B cell (primary cell): ENCODE results near the gene BNIPL. TPM values are rescaled to one million over a fixed set of nuclear protein-coding genes. Genes with fewer than 3 reads are reported as not detected.

Experiments
- ATAC-seq: fragments of 200-7000 bp; cut with Tn5 transposase; one replicate; pipeline ENCODE4 v1.10.0; 2021; ENCODE audit warnings: low read depth, mild to moderate bottlenecking, moderate number of reproducible peaks, moderate library complexity
- CTCF ChIA-PET: fragments of 350-600 bp; sonication (Branson Sonifier 250); formaldehyde crosslinking; loops from one replicate; lab custom pipeline; 2021; ENCODE audit warnings: antibody characterized with exemption, inconsistent platforms; lab: Charles Lee
- POLR2A ChIA-PET: fragments of 350-600 bp; sonication (Branson Sonifier 250); formaldehyde crosslinking; loops from one replicate; lab custom pipeline; 2021; ENCODE audit warnings: antibody characterized with exemption; lab: Charles Lee
- DNase-seq: peaks from one replicate; pipeline ENCODE4 v3.0.0; 2013
- H2AFZ ChIP-seq: 2 replicates; pipeline ENCODE4 v1.6.1; 2012; ENCODE audit warnings: mild to moderate bottlenecking, low read depth, low read length; ENCODE audit not compliant: insufficient read depth, poor library complexity, severe bottlenecking
- H3K27ac ChIP-seq, 2 donors: 1 replicate in 1 of 2; 2 replicates in 1 of 2; pipeline ENCODE4 v1.5.1; 2012 to 2013; ENCODE audit warnings: low read length in 2 of 2, mild to moderate bottlenecking in 2 of 2, moderate library complexity in 1 of 2
- H3K27me3 ChIP-seq, 4 experiments: fragments of 200-600 bp in 1 of 4; sonication (generic) in 1 of 4; replicated peaks in 1 of 4; 1 replicate in 2 of 4; 2 replicates in 2 of 4; pipeline versions ENCODE4 v1.6.1 to v1.7.0; 2013 to 2016; ENCODE audit warnings: low read length in 3 of 4, mild to moderate bottlenecking in 2 of 4, mixed read lengths in 1 of 4, moderate library complexity in 1 of 4; ENCODE audit not compliant: insufficient read depth in 4 of 4, control insufficient read depth in 3 of 4; ENCODE audit errors: control extremely low read depth in 1 of 4
- H3K36me3 ChIP-seq, 2 experiments: replicated peaks in 1 of 2; 1 replicate in 1 of 2; 2 replicates in 1 of 2; pipeline versions ENCODE4 v1.6.1 to v1.7.1; 2013; ENCODE audit warnings: low read length in 1 of 2; ENCODE audit not compliant: insufficient read depth in 2 of 2, control insufficient read depth in 1 of 2; ENCODE audit errors: control extremely low read depth in 1 of 2, extremely low read depth in 1 of 2
- H3K4me1 ChIP-seq, 2 donors: fragments of 200-600 bp in 1 of 2; sonication (generic) in 1 of 2; 1 replicate in 1 of 2; 2 replicates in 1 of 2; pipeline versions ENCODE4 v1.5.1 to v1.6.1; 2013 to 2017; ENCODE audit warnings: low read length in 2 of 2; ENCODE audit not compliant: control insufficient read depth in 2 of 2, insufficient read depth in 2 of 2
- H3K4me2 ChIP-seq: replicated peaks from 2 replicates; pipeline ENCODE3; 2012; ENCODE audit warnings: mild to moderate bottlenecking, low read depth, low read length; ENCODE audit not compliant: poor library complexity, severe bottlenecking
- H3K4me3 ChIP-seq, 5 experiments: fragments of 200-600 bp in 1 of 5; sonication (generic) in 1 of 5; 1 replicate in 3 of 5; 2 replicates in 2 of 5; pipeline versions ENCODE4 v1.5.1 to v1.7.0; 2011 to 2016; ENCODE audit warnings: low read length in 4 of 5, mild to moderate bottlenecking in 4 of 5, low read depth in 2 of 5, control low read depth in 1 of 5, moderate library complexity in 1 of 5; ENCODE audit not compliant: insufficient read depth in 1 of 5; ENCODE audit errors: control extremely low read depth in 1 of 5, extremely low read depth in 1 of 5
- H3K79me2 ChIP-seq: fragments of 200-600 bp; sonication (generic); one replicate; pipeline ENCODE4 v1.6.0; 2016; ENCODE audit warnings: low read length; ENCODE audit not compliant: control insufficient read depth, insufficient read depth
- H3K9ac ChIP-seq: fragments of 200-600 bp; sonication (generic); 2 replicates; pipeline ENCODE4 v1.6.1; 2017; ENCODE audit warnings: mild to moderate bottlenecking, low read length, moderate library complexity
- H3K9me3 ChIP-seq, 3 donors: one replicate each; pipeline versions ENCODE4 v1.6.1 to v1.7.1; 2013; ENCODE audit warnings: low read length in 2 of 3; ENCODE audit not compliant: control insufficient read depth in 2 of 3, insufficient read depth in 1 of 3; ENCODE audit errors: control extremely low read depth in 1 of 3
- H4K20me1 ChIP-seq: 2 replicates; pipeline ENCODE4 v1.6.0; 2012; ENCODE audit warnings: mild to moderate bottlenecking, low read length; ENCODE audit not compliant: insufficient read depth, control insufficient read depth, poor library complexity, severe bottlenecking
- H3K27ac Mint-ChIP-seq: one replicate; pipeline ENCODE4 v1.8.0; 2021; ENCODE audit warnings: mixed read lengths
- H3K27me3 Mint-ChIP-seq: one replicate; pipeline ENCODE4 v1.8.0; 2021; ENCODE audit warnings: mixed read lengths
- H3K4me1 Mint-ChIP-seq: one replicate; pipeline ENCODE4 v1.8.0; 2021; ENCODE audit warnings: mixed read lengths
- H3K4me3 Mint-ChIP-seq: one replicate; pipeline ENCODE4 v1.8.0; 2021; ENCODE audit warnings: mixed read lengths
- H3K9me3 Mint-ChIP-seq: one replicate; pipeline ENCODE4 v1.8.0; 2022; ENCODE audit warnings: mixed read lengths; ENCODE audit not compliant: insufficient read depth
- EZH2 ChIP-seq: IDR thresholded peaks from 2 replicates; pipeline ENCODE4 v1.6.1; 2012; ENCODE audit warnings: borderline replicate concordance, low read depth, mild to moderate bottlenecking, moderate library complexity, low read length; ENCODE audit not compliant: insufficient read depth, poor library complexity, severe bottlenecking
- WGBS: methylation state at CpG from one replicate; pipeline ENCODE4 v1.1.5; 2013; ENCODE audit warnings: missing lambda C conversion rate; ENCODE audit not compliant: insufficient coverage; 5-methylcytosine and 5-hydroxymethylcytosine counted together
- intact Hi-C: fragments of 100-400 bp; cut with micrococcal nuclease; formaldehyde crosslinking; loops from one replicate; pipeline ENCODE4 v1.10.0; 2022
- polyA plus RNA-seq: library from polyadenylated mRNA; depleted of rRNA; stranded (reverse); fragments of >200 nt; gene quantifications from 2 replicates; pipeline ENCODE4 v1.2.3, GENCODE V29; 2012
- total RNA-seq, 2 donors: library from RNA; stranded (reverse); fragments of 120-200 nt in 1 of 2; gene quantifications; 1 replicate in 1 of 2; 2 replicates in 1 of 2; pipeline versions ENCODE4 v1.2.3 to v1.2.4, GENCODE V29; 2013 to 2022
- TF ChIP-seq, protein P1 (sequence below): fragments of 200-600 bp; IDR thresholded peaks from one replicate; pipeline ENCODE4 v1.8.0; 2022; ENCODE audit warnings: antibody characterized with exemption, mild to moderate bottlenecking

BNIPL gene
- total and polyA plus RNA-seq, 2 donors (not counting 1 experiment from before 2014, with no cell fraction given), result 0.81 to 2.5 TPM

DNA sequence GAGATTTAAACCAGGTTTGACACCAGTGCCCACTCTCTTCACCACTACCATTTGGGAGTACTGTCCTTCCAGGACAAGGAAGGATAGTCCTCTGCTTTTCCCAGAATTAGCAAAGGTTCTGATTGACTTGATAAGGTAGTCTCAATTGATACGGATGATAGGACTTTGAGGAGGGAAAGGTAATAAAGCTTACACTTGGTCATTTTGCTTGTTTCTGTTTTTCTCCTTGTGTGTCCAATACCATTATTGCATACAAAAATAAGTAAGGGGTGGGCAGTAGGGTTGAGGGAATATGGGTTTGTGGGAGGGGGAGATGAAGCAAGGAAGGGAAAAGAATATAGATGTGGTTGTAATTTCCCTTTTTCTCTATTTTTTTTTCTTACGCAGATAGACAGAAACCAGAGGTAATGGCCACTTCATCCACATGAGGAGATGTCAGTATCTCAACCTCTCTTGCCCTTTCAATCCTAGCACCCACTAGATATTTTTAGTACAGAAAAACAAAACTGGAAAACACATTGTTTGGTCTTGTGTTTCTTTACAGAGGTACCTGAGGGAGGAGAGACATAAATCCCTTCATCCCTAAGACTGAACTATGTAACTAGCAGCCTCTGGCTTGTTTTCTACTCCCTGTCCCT, 13.8 kb downstream of the BNIPL start:
- Histone ChIP-seq H3K4me3 (no peak overlapping the region), H3K9me3 (no peaks in the 10 kb centered on the region), H3K9ac (no peak overlapping the region), H3K79me2 (peaks cover 19% of the 10 kb centered on the region), H3K36me3 (peaks cover 0 to 47% of the 10 kb centered on the region in 2 experiments), H3K4me2 (no peak overlapping the region), H2AFZ (no peak overlapping the region), H3K4me1 (peaks cover 30 to 43% of the 10 kb centered on the region in 2 donors), H3K27ac (peak overlapping the region in 1 of 2 donors; percentile 53), H4K20me1 (peaks cover 6% of the 10 kb centered on the region), H3K27me3 (no peaks in the 10 kb centered on the region)
- Mint-ChIP-seq H3K4me1 (peaks cover 49% of the 10 kb centered on the region), H3K4me3 (peak overlapping the region; percentile 29), H3K27ac (peak overlapping the region; percentile 84), H3K27me3 (no peaks in the 10 kb centered on the region), H3K9me3 (no peaks in the 10 kb centered on the region)
- TF ChIP-seq, protein P1, sequence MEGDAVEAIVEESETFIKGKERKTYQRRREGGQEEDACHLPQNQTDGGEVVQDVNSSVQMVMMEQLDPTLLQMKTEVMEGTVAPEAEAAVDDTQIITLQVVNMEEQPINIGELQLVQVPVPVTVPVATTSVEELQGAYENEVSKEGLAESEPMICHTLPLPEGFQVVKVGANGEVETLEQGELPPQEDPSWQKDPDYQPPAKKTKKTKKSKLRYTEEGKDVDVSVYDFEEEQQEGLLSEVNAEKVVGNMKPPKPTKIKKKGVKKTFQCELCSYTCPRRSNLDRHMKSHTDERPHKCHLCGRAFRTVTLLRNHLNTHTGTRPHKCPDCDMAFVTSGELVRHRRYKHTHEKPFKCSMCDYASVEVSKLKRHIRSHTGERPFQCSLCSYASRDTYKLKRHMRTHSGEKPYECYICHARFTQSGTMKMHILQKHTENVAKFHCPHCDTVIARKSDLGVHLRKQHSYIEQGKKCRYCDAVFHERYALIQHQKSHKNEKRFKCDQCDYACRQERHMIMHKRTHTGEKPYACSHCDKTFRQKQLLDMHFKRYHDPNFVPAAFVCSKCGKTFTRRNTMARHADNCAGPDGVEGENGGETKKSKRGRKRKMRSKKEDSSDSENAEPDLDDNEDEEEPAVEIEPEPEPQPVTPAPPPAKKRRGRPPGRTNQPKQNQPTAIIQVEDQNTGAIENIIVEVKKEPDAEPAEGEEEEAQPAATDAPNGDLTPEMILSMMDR, result no peak
- TF ChIP-seq EZH2, result no peak
- intact Hi-C loops, result no loop called here
- no CpG with 5 or more reads among the region's 2 CpGs for WGBS
- ChIA-PET POLR2A (interaction anchor here (1.2 to 3.9 kb wide), 2 partner anchors 8 to 10 kb away, joined by 5 to 29 read pairs; partner anchors contain the start of genes CDC42SE1 and MLLT11), CTCF (interaction anchor here (3.0 to 5.7 kb wide), 3 partner anchors 9 to 26 kb away, joined by 15 to 63 read pairs (median 18); partner anchors contain the start of genes CDC42SE1, GABPB2 and MLLT11)
- no peak for ATAC-seq
- no peak for DNase-seq
